SK-N-SH (cell line): ENCODE data around the gene DUOX2. TPM values are rescaled to one million over a fixed set of nuclear protein-coding genes. Genes with fewer than 3 reads are reported as not detected.
A peak's percentile ranks its signal among the peaks of the same experiment; 100 is the strongest.

Experiments
- CTCF ChIA-PET: fragments of 300-600, 350-600 bp; formaldehyde crosslinking; extraction: SDS; loops from one replicate; lab custom pipeline; 2021; lab: Yijun Ruan, JAX
- POLR2A ChIA-PET: fragments of 350-600 bp; sonication (Branson Sonifier 250); formaldehyde crosslinking; extraction: SDS; loops from one replicate; lab custom pipeline; 2020; ENCODE audit warnings: antibody characterized with exemption, inconsistent platforms; lab: Yijun Ruan, JAX
- DNase-seq: peaks from one replicate; pipeline ENCODE4 v3.0.0; 2012
- H2AFZ ChIP-seq: fragments of 200-600 bp; sonication (generic); 2 replicates; pipeline ENCODE4 v1.8.1; 2016; ENCODE audit warnings: antibody characterized with exemption, mild to moderate bottlenecking, low read depth
- H3F3A ChIP-seq: fragments of 200-600 bp; sonication (generic); replicated peaks from 2 replicates; pipeline ENCODE3; 2016; ENCODE audit warnings: antibody characterized with exemption, mild to moderate bottlenecking; ENCODE audit not compliant: insufficient read depth
- H3K27ac ChIP-seq, 2 experiments: fragments of 200-500 bp in 1 of 2; fragments of 200-600 bp in 1 of 2; sonication (Bioruptor generic) in 1 of 2; sonication (generic), shearing (Covaris generic) in 1 of 2; 2 replicates each; pipeline versions ENCODE4 v1.5.1 to v1.6.1; 2014 to 2016; ENCODE audit warnings: low read depth in 2 of 2, inconsistent platforms in 1 of 2, low read length in 1 of 2, mild to moderate bottlenecking in 1 of 2, mixed read lengths in 1 of 2
- H3K27me3 ChIP-seq: fragments of 200-600 bp; sonication (generic), shearing (Covaris generic); 2 replicates; pipeline ENCODE4 v1.6.1; 2016; ENCODE audit warnings: mixed run types; ENCODE audit not compliant: insufficient read depth
- H3K36me3 ChIP-seq, 2 experiments: fragments of 200-500 bp in 1 of 2; fragments of 200-600 bp in 1 of 2; sonication (Bioruptor generic) in 1 of 2; sonication (generic) in 1 of 2; replicated peaks in 1 of 2; 2 replicates each; pipeline versions ENCODE3 to v1.5.1; 2014 to 2016; ENCODE audit warnings: low read length in 1 of 2, mild to moderate bottlenecking in 1 of 2; ENCODE audit not compliant: insufficient read depth in 2 of 2, control insufficient read depth in 1 of 2
- H3K4me1 ChIP-seq, 2 experiments: fragments of 200-500 bp in 1 of 2; fragments of 200-600 bp in 1 of 2; sonication (Bioruptor generic) in 1 of 2; sonication (generic), shearing (Covaris generic) in 1 of 2; 2 replicates each; pipeline versions ENCODE4 v1.5.1 to v1.6.1; 2014 to 2016; ENCODE audit warnings: low read depth in 1 of 2, low read length in 1 of 2, mixed run types in 1 of 2; ENCODE audit not compliant: insufficient read depth in 2 of 2, control insufficient read depth in 1 of 2
- H3K4me2 ChIP-seq: fragments of 200-600 bp; sonication (generic), shearing (Covaris generic); 2 replicates; pipeline ENCODE4 v1.6.1; 2017; ENCODE audit warnings: mixed run types
- H3K4me3 ChIP-seq, 2 experiments: fragments of 200-500 bp in 1 of 2; fragments of 200-600 bp in 1 of 2; sonication (Bioruptor generic) in 1 of 2; sonication (generic), shearing (Covaris generic) in 1 of 2; 2 replicates each; pipeline versions ENCODE4 v1.5.1 to v1.8.1; 2014 to 2016; ENCODE audit warnings: low read depth in 2 of 2, inconsistent platforms in 1 of 2, low read length in 1 of 2, mild to moderate bottlenecking in 1 of 2, mixed read lengths in 1 of 2, moderate library complexity in 1 of 2
- H3K79me2 ChIP-seq: fragments of 200-600 bp; sonication (generic); 2 replicates; pipeline ENCODE4 v1.8.1; 2017; ENCODE audit warnings: mild to moderate bottlenecking; ENCODE audit not compliant: insufficient read depth
- H3K9ac ChIP-seq: fragments of 200-600 bp; sonication (generic); 2 replicates; pipeline ENCODE4 v1.6.1; 2017; ENCODE audit warnings: mixed run types
- H3K9me2 ChIP-seq: fragments of 200-600 bp; sonication (generic); 2 replicates; pipeline ENCODE4 v1.6.1; 2017; ENCODE audit warnings: mixed run types
- H3K9me3 ChIP-seq: fragments of 200-600 bp; sonication (generic); 2 replicates; pipeline ENCODE4 v1.6.1; 2017; ENCODE audit warnings: mixed run types, mild to moderate bottlenecking, moderate library complexity
- H4K20me1 ChIP-seq: fragments of 200-600 bp; sonication (generic); 2 replicates; pipeline ENCODE4 v1.6.1; 2017; ENCODE audit warnings: mild to moderate bottlenecking, mixed run types; ENCODE audit not compliant: insufficient read depth
- EP300 ChIP-seq, 2 experiments: IDR thresholded peaks; 2 replicates each; pipeline versions ENCODE4 v1.4.0 to v1.6.1; 2012; ENCODE audit warnings: borderline replicate concordance in 1 of 2, low read depth in 1 of 2, low read length in 1 of 2
- FOSL2 ChIP-seq: IDR thresholded peaks from 2 replicates; pipeline ENCODE4 v1.4.0; 2012; ENCODE audit warnings: low read depth, mild to moderate bottlenecking, moderate library complexity, borderline replicate concordance
- JUND ChIP-seq: IDR thresholded peaks from 2 replicates; pipeline ENCODE4 v1.4.0; 2012
- RXRA ChIP-seq: IDR thresholded peaks from 2 replicates; pipeline ENCODE4 v1.4.0; 2012; ENCODE audit warnings: low read depth, mild to moderate bottlenecking, borderline replicate concordance
- ZBTB33 ChIP-seq: IDR thresholded peaks from 2 replicates; pipeline ENCODE4 v1.4.0; 2012; ENCODE audit warnings: low read depth, borderline replicate concordance
- WGBS: methylation state at CpG from one replicate; pipeline ENCODE4 v1.1.6; 2017; ENCODE audit warnings: low lambda C conversion rate; 5-methylcytosine and 5-hydroxymethylcytosine counted together
- polyA plus RNA-seq, 3 experiments: library from polyadenylated mRNA; depleted of rRNA; stranded (reverse); fragments of >200 nt; gene quantifications; 2 replicates each; pipeline ENCODE4 v1.2.3, GENCODE V29; 2012
- TF ChIP-seq, protein P1 (sequence below): IDR thresholded peaks from 2 replicates; pipeline ENCODE4 v1.6.1; 2012; ENCODE audit warnings: mild to moderate bottlenecking, low read depth, low read length, moderate library complexity
- TF ChIP-seq, protein P2 (sequence below): fragments of 200-600 bp; sonication (generic); IDR thresholded peaks from 2 replicates; pipeline ENCODE4 v1.6.1; 2017; ENCODE audit warnings: antibody characterized with exemption, mild to moderate bottlenecking, moderate library complexity
- TF ChIP-seq, protein P3 (sequence below): fragments of 150-350 bp; IDR thresholded peaks from 2 replicates; pipeline ENCODE4 v1.6.1; 2017; ENCODE audit warnings: antibody characterized with exemption, low read length, low read depth, borderline replicate concordance

The DUOX2 gene
- polyA plus RNA-seq, 1 of the 3 experiments (the other 2 are of a cell fraction): not detected

GRCh38 chr15:45088801-45089711 is 24.9 kb downstream of the DUOX2 start:
- DNase-seq: no peak
- H3K4me1 ChIP-seq: no peaks in the 10 kb centered on the region
- H3K27ac ChIP-seq: no peak overlapping the region
- no peaks in the 10 kb centered on the region for H3K9me3 ChIP-seq
- no peaks in the 10 kb centered on the region for H4K20me1 ChIP-seq
- H3K27me3 ChIP-seq: 0 out of 2 replicates have a peak, but pooled peaks cover 8% of the 10 kb centered on the region
- no peaks in the 10 kb centered on the region for H3K36me3 ChIP-seq
- TF ChIP-seq, protein P1, sequence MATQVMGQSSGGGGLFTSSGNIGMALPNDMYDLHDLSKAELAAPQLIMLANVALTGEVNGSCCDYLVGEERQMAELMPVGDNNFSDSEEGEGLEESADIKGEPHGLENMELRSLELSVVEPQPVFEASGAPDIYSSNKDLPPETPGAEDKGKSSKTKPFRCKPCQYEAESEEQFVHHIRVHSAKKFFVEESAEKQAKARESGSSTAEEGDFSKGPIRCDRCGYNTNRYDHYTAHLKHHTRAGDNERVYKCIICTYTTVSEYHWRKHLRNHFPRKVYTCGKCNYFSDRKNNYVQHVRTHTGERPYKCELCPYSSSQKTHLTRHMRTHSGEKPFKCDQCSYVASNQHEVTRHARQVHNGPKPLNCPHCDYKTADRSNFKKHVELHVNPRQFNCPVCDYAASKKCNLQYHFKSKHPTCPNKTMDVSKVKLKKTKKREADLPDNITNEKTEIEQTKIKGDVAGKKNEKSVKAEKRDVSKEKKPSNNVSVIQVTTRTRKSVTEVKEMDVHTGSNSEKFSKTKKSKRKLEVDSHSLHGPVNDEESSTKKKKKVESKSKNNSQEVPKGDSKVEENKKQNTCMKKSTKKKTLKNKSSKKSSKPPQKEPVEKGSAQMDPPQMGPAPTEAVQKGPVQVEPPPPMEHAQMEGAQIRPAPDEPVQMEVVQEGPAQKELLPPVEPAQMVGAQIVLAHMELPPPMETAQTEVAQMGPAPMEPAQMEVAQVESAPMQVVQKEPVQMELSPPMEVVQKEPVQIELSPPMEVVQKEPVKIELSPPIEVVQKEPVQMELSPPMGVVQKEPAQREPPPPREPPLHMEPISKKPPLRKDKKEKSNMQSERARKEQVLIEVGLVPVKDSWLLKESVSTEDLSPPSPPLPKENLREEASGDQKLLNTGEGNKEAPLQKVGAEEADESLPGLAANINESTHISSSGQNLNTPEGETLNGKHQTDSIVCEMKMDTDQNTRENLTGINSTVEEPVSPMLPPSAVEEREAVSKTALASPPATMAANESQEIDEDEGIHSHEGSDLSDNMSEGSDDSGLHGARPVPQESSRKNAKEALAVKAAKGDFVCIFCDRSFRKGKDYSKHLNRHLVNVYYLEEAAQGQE: no peak
- no peak for TF ChIP-seq EP300 (IDR thresholded peaks at IDR 0.05; ENCODE audit: borderline replicate concordance in 1 of 2, low read depth in 1 of 2, low read length in 1 of 2)
- no peak for TF ChIP-seq FOSL2
- TF ChIP-seq, protein P2, sequence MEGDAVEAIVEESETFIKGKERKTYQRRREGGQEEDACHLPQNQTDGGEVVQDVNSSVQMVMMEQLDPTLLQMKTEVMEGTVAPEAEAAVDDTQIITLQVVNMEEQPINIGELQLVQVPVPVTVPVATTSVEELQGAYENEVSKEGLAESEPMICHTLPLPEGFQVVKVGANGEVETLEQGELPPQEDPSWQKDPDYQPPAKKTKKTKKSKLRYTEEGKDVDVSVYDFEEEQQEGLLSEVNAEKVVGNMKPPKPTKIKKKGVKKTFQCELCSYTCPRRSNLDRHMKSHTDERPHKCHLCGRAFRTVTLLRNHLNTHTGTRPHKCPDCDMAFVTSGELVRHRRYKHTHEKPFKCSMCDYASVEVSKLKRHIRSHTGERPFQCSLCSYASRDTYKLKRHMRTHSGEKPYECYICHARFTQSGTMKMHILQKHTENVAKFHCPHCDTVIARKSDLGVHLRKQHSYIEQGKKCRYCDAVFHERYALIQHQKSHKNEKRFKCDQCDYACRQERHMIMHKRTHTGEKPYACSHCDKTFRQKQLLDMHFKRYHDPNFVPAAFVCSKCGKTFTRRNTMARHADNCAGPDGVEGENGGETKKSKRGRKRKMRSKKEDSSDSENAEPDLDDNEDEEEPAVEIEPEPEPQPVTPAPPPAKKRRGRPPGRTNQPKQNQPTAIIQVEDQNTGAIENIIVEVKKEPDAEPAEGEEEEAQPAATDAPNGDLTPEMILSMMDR: no peak
- TF ChIP-seq, protein P3, sequence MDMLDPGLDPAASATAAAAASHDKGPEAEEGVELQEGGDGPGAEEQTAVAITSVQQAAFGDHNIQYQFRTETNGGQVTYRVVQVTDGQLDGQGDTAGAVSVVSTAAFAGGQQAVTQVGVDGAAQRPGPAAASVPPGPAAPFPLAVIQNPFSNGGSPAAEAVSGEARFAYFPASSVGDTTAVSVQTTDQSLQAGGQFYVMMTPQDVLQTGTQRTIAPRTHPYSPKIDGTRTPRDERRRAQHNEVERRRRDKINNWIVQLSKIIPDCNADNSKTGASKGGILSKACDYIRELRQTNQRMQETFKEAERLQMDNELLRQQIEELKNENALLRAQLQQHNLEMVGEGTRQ: no peak
- TF ChIP-seq RXRA: no peak
- TF ChIP-seq JUND: no peak
- H2AFZ ChIP-seq: no peak overlapping the region
- 58% methylated on average over 10 of the region's 10 CpGs for WGBS
- no peak overlapping the region for H3K4me2 ChIP-seq
- no peaks in the 10 kb centered on the region for H3F3A ChIP-seq
- no peaks in the 10 kb centered on the region for H3K9me2 ChIP-seq
- no peak overlapping the region for H3K9ac ChIP-seq
- CTCF ChIA-PET: interaction anchor here (0.7 to 8.4 kb wide), 4 partner anchors 21 to 116 kb away, joined by 3 to 46 read pairs (median 3); no protein-coding TSS in a partner anchor
- no peaks in the 10 kb centered on the region for H3K79me2 ChIP-seq
- H3K4me3 ChIP-seq: no peak overlapping the region
- POLR2A ChIA-PET: no interaction called here

- H3F3A ChIP-seq: no peaks in the 10 kb centered on the region
- POLR2A ChIA-PET: no interaction called here
- 21% methylated on average over 1 of the region's 1 CpG for WGBS
Observed at GRCh38 chr15:45087513-45087912, 26.5 kb downstream of the DUOX2 start.

More at GRCh38 chr15:45087513-45087912, 26.5 kb downstream of the DUOX2 start:
- no peaks in the 10 kb centered on the region for H3K4me1 ChIP-seq
- DNase-seq: no peak
- H3K4me2 ChIP-seq: no peak overlapping the region
- no peaks in the 10 kb centered on the region for H3K36me3 ChIP-seq
- H2AFZ ChIP-seq: no peak overlapping the region
- H3K79me2 ChIP-seq: no peaks in the 10 kb centered on the region
- TF ChIP-seq, protein P2: peak; percentile 10; the same call in 1 of the 2 replicates
- TF ChIP-seq ZBTB33: no peak
- H3K9me2 ChIP-seq: no peaks in the 10 kb centered on the region
- H4K20me1 ChIP-seq: no peaks in the 10 kb centered on the region
- H3K9me3 ChIP-seq: no peaks in the 10 kb centered on the region
- no peak overlapping the region for H3K9ac ChIP-seq
- CTCF ChIA-PET: interaction anchor here (0.6 to 8.4 kb wide), 2 partner anchors 27 to 31 kb away, joined by 3 to 46 read pairs; partner anchors contain the start of gene DUOXA2
- H3K27ac ChIP-seq: no peak overlapping the region
- H3K4me3 ChIP-seq: no peak overlapping the region
- 0 out of 2 replicates have a peak, but pooled peaks cover 8% of the 10 kb centered on the region for H3K27me3 ChIP-seq
